ENCODE measurements around the gene GNPAT. TPM values are rescaled to one million over a fixed set of nuclear protein-coding genes. Genes with fewer than 3 reads are reported as not detected.

Gene GNPAT
- total RNA-seq, 1 donor from 2014 or later, result 32.5 TPM

DNA sequence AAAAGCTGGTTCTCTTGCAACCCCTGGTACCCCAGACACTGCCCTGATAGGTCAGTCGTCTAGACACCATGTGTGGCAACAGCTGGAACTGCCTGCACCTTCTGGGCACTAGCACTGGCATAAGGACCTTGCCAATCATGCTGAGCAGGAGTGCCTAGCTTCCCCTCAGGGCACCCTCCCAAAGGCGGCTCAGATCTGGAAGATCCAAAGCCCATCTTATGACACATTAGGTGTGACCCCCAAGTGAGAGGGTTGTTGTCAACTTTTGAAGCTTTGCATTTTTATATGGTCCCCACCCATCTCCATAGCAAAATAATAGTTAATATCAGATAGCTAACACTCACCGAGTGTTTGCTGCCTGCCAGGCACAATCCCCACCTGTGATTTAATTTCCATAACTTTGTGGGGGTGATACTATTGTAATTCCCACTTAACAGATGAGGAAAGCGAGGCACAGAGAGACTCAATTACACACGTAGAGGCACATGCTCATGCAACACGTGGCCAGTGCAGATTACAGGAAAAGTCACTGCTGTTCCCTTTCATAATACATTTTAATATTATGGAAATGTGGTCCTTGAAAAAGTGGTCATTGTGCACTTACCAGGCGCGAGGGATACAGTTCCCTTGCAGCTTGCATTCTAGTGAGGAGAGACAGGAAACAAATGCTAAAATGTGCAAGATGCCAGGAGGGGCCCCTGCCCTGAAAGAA is 70.9 kb downstream of the GNPAT start:
- Histone ChIP-seq H2AFZ (ENCODE audit: low read depth, low read length) (no peak overlapping the region), H3K27me3 (ENCODE audit: insufficient read depth, low read length) (no peaks in the 10 kb centered on the region), H3K79me2 (ENCODE audit: insufficient read depth, low read length) (no peaks in the 10 kb centered on the region), H3K4me1 (ENCODE audit: insufficient read depth, low read length) (no peaks in the 10 kb centered on the region), H4K20me1 (ENCODE audit: insufficient read depth, low read length) (no peaks in the 10 kb centered on the region), H3K36me3 (ENCODE audit: insufficient read depth, low read length) (no peaks in the 10 kb centered on the region), H3K27ac (ENCODE audit: low read depth, low read length) (no peak overlapping the region), H3K4me3 (ENCODE audit: insufficient read depth, low read depth, low read length) (no peak overlapping the region), H3K9ac (ENCODE audit: low read length) (no peak overlapping the region), H3K4me2 (ENCODE audit: low read length) (no peak overlapping the region), H3K9me3 (ENCODE audit: insufficient read depth, low read depth, low read length) (no peaks in the 10 kb centered on the region)
- H3K4me3 Mint-ChIP-seq (ENCODE audit: unreplicated experiment), result no peak overlapping the region
- no peak for DNase-seq (ENCODE audit: low read depth)
- H3K27me3 Mint-ChIP-seq (ENCODE audit: low read depth, unreplicated experiment), result peaks cover 19% of the 10 kb centered on the region
- no peak overlapping the region for H3K27ac Mint-ChIP-seq (ENCODE audit: unreplicated experiment)
- H3K4me1 Mint-ChIP-seq (ENCODE audit: low read depth, unreplicated experiment), result no peaks in the 10 kb centered on the region
- peaks cover 4% of the 10 kb centered on the region for H3K9me3 Mint-ChIP-seq (ENCODE audit: unreplicated experiment)
- TF ChIP-seq, protein P1, sequence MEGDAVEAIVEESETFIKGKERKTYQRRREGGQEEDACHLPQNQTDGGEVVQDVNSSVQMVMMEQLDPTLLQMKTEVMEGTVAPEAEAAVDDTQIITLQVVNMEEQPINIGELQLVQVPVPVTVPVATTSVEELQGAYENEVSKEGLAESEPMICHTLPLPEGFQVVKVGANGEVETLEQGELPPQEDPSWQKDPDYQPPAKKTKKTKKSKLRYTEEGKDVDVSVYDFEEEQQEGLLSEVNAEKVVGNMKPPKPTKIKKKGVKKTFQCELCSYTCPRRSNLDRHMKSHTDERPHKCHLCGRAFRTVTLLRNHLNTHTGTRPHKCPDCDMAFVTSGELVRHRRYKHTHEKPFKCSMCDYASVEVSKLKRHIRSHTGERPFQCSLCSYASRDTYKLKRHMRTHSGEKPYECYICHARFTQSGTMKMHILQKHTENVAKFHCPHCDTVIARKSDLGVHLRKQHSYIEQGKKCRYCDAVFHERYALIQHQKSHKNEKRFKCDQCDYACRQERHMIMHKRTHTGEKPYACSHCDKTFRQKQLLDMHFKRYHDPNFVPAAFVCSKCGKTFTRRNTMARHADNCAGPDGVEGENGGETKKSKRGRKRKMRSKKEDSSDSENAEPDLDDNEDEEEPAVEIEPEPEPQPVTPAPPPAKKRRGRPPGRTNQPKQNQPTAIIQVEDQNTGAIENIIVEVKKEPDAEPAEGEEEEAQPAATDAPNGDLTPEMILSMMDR (IDR thresholded peaks at IDR 0.05; ENCODE audit: insufficient read depth, low read depth, low read length), result no peak
- no peak for TF ChIP-seq EZH2 (IDR thresholded peaks at IDR 0.05; ENCODE audit: insufficient read depth, low read length)
- no peak for FAIRE-seq
- H3K36me3 Mint-ChIP-seq (ENCODE audit: low read depth, unreplicated experiment), result peaks cover 2% of the 10 kb centered on the region

DNA sequence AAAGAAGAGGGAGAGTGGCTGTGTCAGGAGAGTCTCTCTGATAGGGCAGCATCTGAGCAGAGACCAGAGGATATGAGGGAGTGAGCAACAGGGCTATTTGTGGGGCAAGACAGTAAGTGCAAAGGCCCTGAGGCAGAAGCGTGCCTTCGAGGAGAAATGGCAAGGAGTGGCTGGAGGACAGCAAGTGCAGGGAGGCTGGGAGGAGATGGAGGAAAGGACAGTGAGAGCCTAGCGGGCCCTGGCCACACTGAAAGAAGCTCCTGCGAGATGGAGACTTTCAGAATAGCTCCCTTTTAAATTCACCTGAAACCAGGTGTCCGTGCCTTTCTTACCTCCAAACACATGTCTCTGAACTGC is 71.4 kb downstream of the GNPAT start:
- FAIRE-seq (no peak), DNase-seq (ENCODE audit: low read depth) (no peak)
- no peak overlapping the region for H3K4me2 ChIP-seq (ENCODE audit: low read length)
- H3K36me3 ChIP-seq (ENCODE audit: insufficient read depth, low read length), result no peaks in the 10 kb centered on the region
- no peaks in the 10 kb centered on the region for H3K27me3 ChIP-seq (ENCODE audit: insufficient read depth, low read length)
- no peak overlapping the region for H3K4me3 ChIP-seq (ENCODE audit: insufficient read depth, low read depth, low read length)
- Mint-ChIP-seq H3K27me3 (ENCODE audit: low read depth, unreplicated experiment) (peaks cover 19% of the 10 kb centered on the region), H3K9me3 (ENCODE audit: unreplicated experiment) (peaks cover 4% of the 10 kb centered on the region), H3K4me3 (ENCODE audit: unreplicated experiment) (no peak overlapping the region), H3K4me1 (ENCODE audit: low read depth, unreplicated experiment) (no peaks in the 10 kb centered on the region), H3K36me3 (ENCODE audit: low read depth, unreplicated experiment) (peaks cover 2% of the 10 kb centered on the region), H3K27ac (ENCODE audit: unreplicated experiment) (no peak overlapping the region)
- H4K20me1 ChIP-seq (ENCODE audit: insufficient read depth, low read length), result no peaks in the 10 kb centered on the region
- H3K27ac ChIP-seq (ENCODE audit: low read depth, low read length), result no peak overlapping the region
- H3K4me1 ChIP-seq (ENCODE audit: insufficient read depth, low read length), result no peaks in the 10 kb centered on the region
- no peak overlapping the region for H3K9ac ChIP-seq (ENCODE audit: low read length)
- H3K79me2 ChIP-seq (ENCODE audit: insufficient read depth, low read length), result no peaks in the 10 kb centered on the region
- no peak overlapping the region for H2AFZ ChIP-seq (ENCODE audit: low read depth, low read length)
- no peaks in the 10 kb centered on the region for H3K9me3 ChIP-seq (ENCODE audit: insufficient read depth, low read depth, low read length)
- TF ChIP-seq, protein P1 (IDR thresholded peaks at IDR 0.05; ENCODE audit: insufficient read depth, low read depth, low read length), result no peak
- no peak for TF ChIP-seq EZH2 (IDR thresholded peaks at IDR 0.05; ENCODE audit: insufficient read depth, low read length)

DNA sequence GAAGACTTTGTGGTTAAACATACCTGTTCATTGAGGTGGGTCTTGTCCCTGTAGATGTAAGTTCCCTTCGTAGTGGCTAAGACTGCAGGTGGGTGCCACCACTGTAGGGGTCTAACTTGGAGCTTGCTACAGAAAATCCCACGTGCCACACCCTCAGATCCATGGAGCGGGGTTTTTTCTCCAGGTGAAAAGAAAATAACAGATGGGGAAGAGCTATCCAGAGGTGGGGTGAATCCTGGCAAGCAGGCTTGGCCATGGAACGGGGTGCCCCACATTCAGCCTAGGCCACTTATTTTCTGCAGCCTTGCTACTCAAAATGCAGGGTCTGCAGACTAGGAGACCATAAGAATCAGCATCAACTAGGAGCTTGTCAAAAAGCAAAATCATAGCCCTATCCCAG is 72.6 kb downstream of the GNPAT start:
- no peak overlapping the region for H2AFZ ChIP-seq (ENCODE audit: low read depth, low read length)
- no peak overlapping the region for H3K4me3 ChIP-seq (ENCODE audit: insufficient read depth, low read depth, low read length)
- no peaks in the 10 kb centered on the region for H3K27me3 ChIP-seq (ENCODE audit: insufficient read depth, low read length)
- H3K4me1 ChIP-seq (ENCODE audit: insufficient read depth, low read length), result no peaks in the 10 kb centered on the region
- no peak for DNase-seq (ENCODE audit: low read depth)
- H3K4me2 ChIP-seq (ENCODE audit: low read length), result no peak overlapping the region
- H3K4me3 Mint-ChIP-seq (ENCODE audit: unreplicated experiment), result no peak overlapping the region
- H3K27ac Mint-ChIP-seq (ENCODE audit: unreplicated experiment), result no peak overlapping the region
- H4K20me1 ChIP-seq (ENCODE audit: insufficient read depth, low read length), result no peaks in the 10 kb centered on the region
- no peak overlapping the region for H3K9ac ChIP-seq (ENCODE audit: low read length)
- H3K27me3 Mint-ChIP-seq (ENCODE audit: low read depth, unreplicated experiment), result peaks cover 19% of the 10 kb centered on the region
- FAIRE-seq, result no peak
- peaks cover 4% of the 10 kb centered on the region for H3K9me3 Mint-ChIP-seq (ENCODE audit: unreplicated experiment)
- no peaks in the 10 kb centered on the region for H3K9me3 ChIP-seq (ENCODE audit: insufficient read depth, low read depth, low read length)
- H3K79me2 ChIP-seq (ENCODE audit: insufficient read depth, low read length), result no peaks in the 10 kb centered on the region
- no peaks in the 10 kb centered on the region for H3K36me3 ChIP-seq (ENCODE audit: insufficient read depth, low read length)
- no peak overlapping the region for H3K27ac ChIP-seq (ENCODE audit: low read depth, low read length)
- H3K4me1 Mint-ChIP-seq (ENCODE audit: low read depth, unreplicated experiment), result no peaks in the 10 kb centered on the region
- TF ChIP-seq EZH2 (IDR thresholded peaks at IDR 0.05; ENCODE audit: insufficient read depth, low read length), result no peak
- TF ChIP-seq, protein P1 (IDR thresholded peaks at IDR 0.05; ENCODE audit: insufficient read depth, low read depth, low read length), result no peak
- peaks cover 5% of the 10 kb centered on the region for H3K36me3 Mint-ChIP-seq (ENCODE audit: low read depth, unreplicated experiment)
